H9 (cell line): ENCODE results near the gene ZC3H12C. TPM values are rescaled to one million over a fixed set of nuclear protein-coding genes. Genes with fewer than 3 reads are reported as not detected.
A peak's percentile ranks its signal among the peaks of the same experiment; 100 is the strongest.

Experiments used
- DNase-seq: peaks from one replicate; pipeline ENCODE4 v3.0.0-alpha.2; 2017
- H2AFZ ChIP-seq: one replicate; pipeline ENCODE4 v1.6.1; 2013; ENCODE audit warnings: mild to moderate bottlenecking, low read length, control low read depth, moderate library complexity
- H2AK5ac ChIP-seq: 2 replicates; pipeline ENCODE4 v1.6.1; 2013; ENCODE audit warnings: low read length, control low read depth, mixed read lengths; ENCODE audit not compliant: insufficient read length
- H2BK120ac ChIP-seq: one replicate; pipeline ENCODE4 v1.6.1; 2013; ENCODE audit warnings: low read depth, mild to moderate bottlenecking, low read length, control low read depth, inconsistent platforms; ENCODE audit not compliant: poor library complexity, severe bottlenecking
- H2BK12ac ChIP-seq: 2 replicates; pipeline ENCODE4 v1.6.1; 2013; ENCODE audit warnings: low read length, control low read depth, mixed read lengths, low read depth; ENCODE audit not compliant: insufficient read length
- H2BK15ac ChIP-seq: 2 replicates; pipeline ENCODE4 v1.6.1; 2013; ENCODE audit warnings: low read depth, low read length, control low read depth
- H2BK20ac ChIP-seq: one replicate; pipeline ENCODE4 v1.6.1; 2013; ENCODE audit warnings: low read depth, mild to moderate bottlenecking, low read length, control low read depth, inconsistent platforms; ENCODE audit not compliant: poor library complexity, severe bottlenecking
- H2BK5ac ChIP-seq: 2 replicates; pipeline ENCODE4 v1.6.1; 2013; ENCODE audit warnings: low read length, control low read depth, mixed read lengths; ENCODE audit not compliant: insufficient read length
- H3K14ac ChIP-seq: 2 replicates; pipeline ENCODE4 v1.6.1; 2013; ENCODE audit warnings: low read length, control low read depth; ENCODE audit not compliant: insufficient read depth
- H3K18ac ChIP-seq: 2 replicates; pipeline ENCODE4 v1.6.1; 2013; ENCODE audit warnings: low read depth, mild to moderate bottlenecking, mixed read lengths, low read length, control low read depth; ENCODE audit not compliant: insufficient read length
- H3K23ac ChIP-seq: 2 replicates; pipeline ENCODE4 v1.6.1; 2013; ENCODE audit warnings: low read length, control low read depth, mixed read lengths, low read depth; ENCODE audit not compliant: insufficient read length
- H3K23me2 ChIP-seq: 2 replicates; pipeline ENCODE4 v1.6.1; 2013; ENCODE audit warnings: low read depth, mild to moderate bottlenecking, mixed read lengths, low read length, control low read depth; ENCODE audit not compliant: insufficient read length, poor library complexity, severe bottlenecking
- H3K27ac ChIP-seq: 2 replicates; pipeline ENCODE4 v1.5.1; 2013; ENCODE audit warnings: low read length, control low read depth, mixed read lengths, low read depth; ENCODE audit not compliant: insufficient read length
- H3K27me3 ChIP-seq: 2 replicates; pipeline ENCODE4 v1.6.1; 2013; ENCODE audit warnings: low read length, control low read depth, inconsistent platforms; ENCODE audit not compliant: insufficient read depth
- H3K4ac ChIP-seq: 2 replicates; pipeline ENCODE4 v1.6.1; 2013; ENCODE audit warnings: low read depth, mild to moderate bottlenecking, control low read depth, inconsistent platforms, low read length, moderate library complexity
- H3K4me1 ChIP-seq: 2 replicates; pipeline ENCODE4 v1.6.1; 2013; ENCODE audit warnings: low read length, control low read depth, inconsistent platforms; ENCODE audit not compliant: insufficient read depth
- H3K4me2 ChIP-seq: 2 replicates; pipeline ENCODE4 v1.6.1; 2013; ENCODE audit warnings: low read length, control low read depth, mixed read lengths; ENCODE audit not compliant: insufficient read length, insufficient read depth
- H3K56ac ChIP-seq: 2 replicates; pipeline ENCODE4 v1.6.1; 2013; ENCODE audit warnings: low read depth, mild to moderate bottlenecking, mixed read lengths, low read length, control low read depth; ENCODE audit not compliant: insufficient read length
- H3K79me1 ChIP-seq: 2 replicates; pipeline ENCODE4 v1.6.1; 2013; ENCODE audit warnings: low read depth, mild to moderate bottlenecking, moderate library complexity, low read length, control low read depth, inconsistent platforms; ENCODE audit not compliant: insufficient read depth, poor library complexity, severe bottlenecking
- H3K79me2 ChIP-seq: 2 replicates; pipeline ENCODE4 v1.6.1; 2013; ENCODE audit warnings: low read length, control low read depth, inconsistent platforms; ENCODE audit not compliant: insufficient read depth
- H3K9ac ChIP-seq: 2 replicates; pipeline ENCODE4 v1.6.1; 2013; ENCODE audit warnings: low read length, control low read depth, mixed read lengths; ENCODE audit not compliant: insufficient read length; ENCODE audit errors: extremely low read depth
- H3K9me3 ChIP-seq: one replicate; pipeline ENCODE4 v1.6.1; 2013; ENCODE audit warnings: low read depth, low read length, inconsistent platforms; ENCODE audit not compliant: control insufficient read depth
- H3T11ph ChIP-seq: one replicate; pipeline ENCODE4 v1.6.1; 2013; ENCODE audit warnings: mild to moderate bottlenecking, low read length, control low read depth, inconsistent platforms
- H4K20me1 ChIP-seq: one replicate; pipeline ENCODE4 v1.6.1; 2013; ENCODE audit not compliant: control insufficient read depth, insufficient read length, insufficient read depth
- H4K5ac ChIP-seq: 2 replicates; pipeline ENCODE4 v1.6.1; 2013; ENCODE audit warnings: low read depth, mild to moderate bottlenecking, mixed read lengths, low read length, control low read depth; ENCODE audit not compliant: insufficient read length
- H4K8ac ChIP-seq: replicated peaks from 2 replicates; pipeline ENCODE4 v1.6.1; 2013; ENCODE audit warnings: low read length, control low read depth, mixed read lengths, low read depth; ENCODE audit not compliant: insufficient read length
- H4K91ac ChIP-seq: 2 replicates; pipeline ENCODE4 v1.6.1; 2013; ENCODE audit warnings: low read depth, mild to moderate bottlenecking, moderate library complexity, mixed read lengths, low read length, control low read depth; ENCODE audit not compliant: insufficient read length
- H3K27ac Mint-ChIP-seq, 3 experiments: 2 replicates in 2 of 3; 3 replicates in 1 of 3; pipeline ENCODE4 v1.8.0; 2020 to 2021; ENCODE audit warnings: mixed read lengths in 3 of 3, mild to moderate bottlenecking in 1 of 3, moderate library complexity in 1 of 3
- H3K27me3 Mint-ChIP-seq: 2 replicates; pipeline ENCODE4 v1.8.0; 2021; ENCODE audit warnings: low read depth, mild to moderate bottlenecking, moderate library complexity, mixed read lengths
- H3K36me3 Mint-ChIP-seq, 3 experiments: 2 replicates in 2 of 3; 3 replicates in 1 of 3; pipeline ENCODE4 v1.8.0; 2020 to 2021; ENCODE audit warnings: low read depth in 3 of 3, mixed read lengths in 3 of 3; ENCODE audit not compliant: insufficient read depth in 1 of 3
- H3K4me1 Mint-ChIP-seq, 2 experiments: 2 replicates each; pipeline ENCODE4 v1.8.0; 2020; ENCODE audit warnings: mixed read lengths in 2 of 2
- H3K4me3 Mint-ChIP-seq, 2 experiments: 2 replicates in 1 of 2; 3 replicates in 1 of 2; pipeline ENCODE4 v1.8.0; 2020 to 2021; ENCODE audit warnings: mild to moderate bottlenecking in 2 of 2, mixed read lengths in 2 of 2, moderate library complexity in 1 of 2
- H3K9me3 Mint-ChIP-seq, 2 experiments: 2 replicates in 1 of 2; 3 replicates in 1 of 2; pipeline ENCODE4 v1.8.0; 2020; ENCODE audit warnings: mild to moderate bottlenecking in 2 of 2, mixed read lengths in 2 of 2, moderate library complexity in 1 of 2
- WGBS: extraction: QIAGEN DNeasy Blood & Tissue Kit; methylation state at CpG from one replicate; pipeline ENCODE4 v1.1.7; 2013; ENCODE audit warnings: missing lambda C conversion rate, low lambda C conversion rate, mixed read lengths; ENCODE audit not compliant: insufficient read length; ENCODE audit errors: extremely low coverage; 5-methylcytosine and 5-hydroxymethylcytosine counted together
- total RNA-seq: library from RNA; stranded (reverse); gene quantifications from 2 replicates; pipeline ENCODE4 v1.2.1, GENCODE V29; 2021
- TF ChIP-seq, protein P1 (sequence below): fragments of 200-600 bp; sonication (generic); conservative IDR thresholded peaks from 3 replicates; pipeline ENCODE4 v1.8.0; 2021; ENCODE audit warnings: antibody characterized with exemption, mild to moderate bottlenecking

Gene ZC3H12C
- total RNA-seq, 1 experiment from 2014 or later: 4.8 TPM

DNA sequence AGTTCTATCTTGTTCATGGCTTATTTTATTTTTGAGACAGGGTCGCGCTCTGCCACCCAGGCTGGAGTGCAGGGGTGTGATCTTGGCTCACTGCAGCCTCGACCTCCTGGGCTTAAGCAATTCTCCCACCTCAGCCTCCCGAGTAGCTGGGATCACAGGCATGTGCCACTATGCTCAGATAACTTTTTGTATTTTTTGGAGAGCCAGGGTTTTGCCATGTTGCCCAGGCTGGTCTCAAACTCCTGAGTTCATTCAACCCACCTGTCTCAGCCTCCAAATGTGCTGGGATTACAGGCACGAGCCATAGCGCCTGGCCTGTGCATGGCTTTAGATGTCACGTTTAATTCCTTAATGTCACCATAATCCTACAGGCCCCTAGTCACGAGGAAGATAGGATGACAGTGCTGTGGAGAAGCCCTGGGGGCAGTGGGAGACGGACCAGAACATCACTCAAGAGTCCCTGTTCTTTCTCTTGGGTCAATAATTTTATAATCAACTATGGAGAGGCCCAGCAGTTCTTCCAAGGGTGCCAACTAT is 103.8 kb downstream of the ZC3H12C start:
- H2BK12ac ChIP-seq: no peak overlapping the region
- H3K4ac ChIP-seq: no peak overlapping the region
- H3K27me3 ChIP-seq: no peaks in the 10 kb centered on the region
- H3K56ac ChIP-seq: no peak overlapping the region
- H3K79me2 ChIP-seq: no peaks in the 10 kb centered on the region
- Mint-ChIP-seq H3K4me3 (no peak overlapping the region), H3K4me1 (peaks cover 18 to 22% of the 10 kb centered on the region in 2 experiments), H3K9me3 (peaks cover 0 to 5% of the 10 kb centered on the region in 2 experiments; a peak in 1 of 5 replicates), H3K27me3 (no peaks in the 10 kb centered on the region), H3K36me3 (no peaks in the 10 kb centered on the region), H3K27ac (peak overlapping the region in 1 of 3 experiments; percentile 78; a peak in 1 of 7 replicates)
- H2AK5ac ChIP-seq: no peak overlapping the region
- H4K5ac ChIP-seq: no peak overlapping the region
- no peak overlapping the region for H2BK20ac ChIP-seq
- no peak overlapping the region for H2AFZ ChIP-seq
- no CpG with 5 or more reads among the region's 9 CpGs for WGBS
- H3K27ac ChIP-seq: no peak overlapping the region
- H4K8ac ChIP-seq: no peak overlapping the region
- H4K20me1 ChIP-seq: no peaks in the 10 kb centered on the region
- H3K4me2 ChIP-seq: no peak overlapping the region
- H3K23ac ChIP-seq: no peak overlapping the region
- no peaks in the 10 kb centered on the region for H3K9me3 ChIP-seq
- no peaks in the 10 kb centered on the region for H3K79me1 ChIP-seq
- H2BK5ac ChIP-seq: no peak overlapping the region
- no peak for DNase-seq
- no peak overlapping the region for H3T11ph ChIP-seq
- no peaks in the 10 kb centered on the region for H3K23me2 ChIP-seq
- H4K91ac ChIP-seq: no peak overlapping the region
- TF ChIP-seq, protein P1, sequence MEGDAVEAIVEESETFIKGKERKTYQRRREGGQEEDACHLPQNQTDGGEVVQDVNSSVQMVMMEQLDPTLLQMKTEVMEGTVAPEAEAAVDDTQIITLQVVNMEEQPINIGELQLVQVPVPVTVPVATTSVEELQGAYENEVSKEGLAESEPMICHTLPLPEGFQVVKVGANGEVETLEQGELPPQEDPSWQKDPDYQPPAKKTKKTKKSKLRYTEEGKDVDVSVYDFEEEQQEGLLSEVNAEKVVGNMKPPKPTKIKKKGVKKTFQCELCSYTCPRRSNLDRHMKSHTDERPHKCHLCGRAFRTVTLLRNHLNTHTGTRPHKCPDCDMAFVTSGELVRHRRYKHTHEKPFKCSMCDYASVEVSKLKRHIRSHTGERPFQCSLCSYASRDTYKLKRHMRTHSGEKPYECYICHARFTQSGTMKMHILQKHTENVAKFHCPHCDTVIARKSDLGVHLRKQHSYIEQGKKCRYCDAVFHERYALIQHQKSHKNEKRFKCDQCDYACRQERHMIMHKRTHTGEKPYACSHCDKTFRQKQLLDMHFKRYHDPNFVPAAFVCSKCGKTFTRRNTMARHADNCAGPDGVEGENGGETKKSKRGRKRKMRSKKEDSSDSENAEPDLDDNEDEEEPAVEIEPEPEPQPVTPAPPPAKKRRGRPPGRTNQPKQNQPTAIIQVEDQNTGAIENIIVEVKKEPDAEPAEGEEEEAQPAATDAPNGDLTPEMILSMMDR: no peak
- H2BK120ac ChIP-seq: no peak overlapping the region
- no peak overlapping the region for H3K9ac ChIP-seq
- H3K4me1 ChIP-seq: peaks cover 3% of the 10 kb centered on the region; the same call in 1 of the 2 replicates
- no peak overlapping the region for H3K18ac ChIP-seq
- H2BK15ac ChIP-seq: no peak overlapping the region
- H3K14ac ChIP-seq: no peak overlapping the region
